Mesodermal cell (in vitro differentiated cells): ENCODE data around the gene MVP.
A peak's percentile ranks its signal among the peaks of the same experiment; 100 is the strongest.

Experiments used
- H3K27ac ChIP-seq: 2 replicates; pipeline ENCODE4 v1.7.0; 2013; ENCODE audit warnings: mild to moderate bottlenecking, low read depth, low read length, moderate library complexity; ENCODE audit not compliant: severe bottlenecking
- H3K36me3 ChIP-seq: 2 replicates; pipeline ENCODE4 v1.7.1; 2013; ENCODE audit warnings: mild to moderate bottlenecking, low read length, moderate library complexity; ENCODE audit not compliant: control insufficient read depth, insufficient read depth
- H3K4me1 ChIP-seq: one replicate; pipeline ENCODE4 v1.7.1; 2013; ENCODE audit warnings: mild to moderate bottlenecking, low read length; ENCODE audit not compliant: insufficient read depth, control insufficient read depth, poor library complexity, severe bottlenecking
- H3K4me3 ChIP-seq: 2 replicates; pipeline ENCODE4 v1.7.0; 2013; ENCODE audit warnings: low read length, control low read depth, mild to moderate bottlenecking; ENCODE audit not compliant: insufficient read depth, poor library complexity, severe bottlenecking; ENCODE audit errors: extremely low read depth
- H3K9me3 ChIP-seq: 2 replicates; pipeline ENCODE4 v1.7.1; 2013; ENCODE audit warnings: mild to moderate bottlenecking, low read length, moderate library complexity; ENCODE audit not compliant: control insufficient read depth
- WGBS, 2 experiments: methylation state at CpG; one replicate each; pipeline ENCODE4 v1.1.5; 2013; ENCODE audit warnings: missing lambda C conversion rate in 2 of 2; ENCODE audit not compliant: insufficient coverage in 2 of 2; 5-methylcytosine and 5-hydroxymethylcytosine counted together

The MVP gene

DNA sequence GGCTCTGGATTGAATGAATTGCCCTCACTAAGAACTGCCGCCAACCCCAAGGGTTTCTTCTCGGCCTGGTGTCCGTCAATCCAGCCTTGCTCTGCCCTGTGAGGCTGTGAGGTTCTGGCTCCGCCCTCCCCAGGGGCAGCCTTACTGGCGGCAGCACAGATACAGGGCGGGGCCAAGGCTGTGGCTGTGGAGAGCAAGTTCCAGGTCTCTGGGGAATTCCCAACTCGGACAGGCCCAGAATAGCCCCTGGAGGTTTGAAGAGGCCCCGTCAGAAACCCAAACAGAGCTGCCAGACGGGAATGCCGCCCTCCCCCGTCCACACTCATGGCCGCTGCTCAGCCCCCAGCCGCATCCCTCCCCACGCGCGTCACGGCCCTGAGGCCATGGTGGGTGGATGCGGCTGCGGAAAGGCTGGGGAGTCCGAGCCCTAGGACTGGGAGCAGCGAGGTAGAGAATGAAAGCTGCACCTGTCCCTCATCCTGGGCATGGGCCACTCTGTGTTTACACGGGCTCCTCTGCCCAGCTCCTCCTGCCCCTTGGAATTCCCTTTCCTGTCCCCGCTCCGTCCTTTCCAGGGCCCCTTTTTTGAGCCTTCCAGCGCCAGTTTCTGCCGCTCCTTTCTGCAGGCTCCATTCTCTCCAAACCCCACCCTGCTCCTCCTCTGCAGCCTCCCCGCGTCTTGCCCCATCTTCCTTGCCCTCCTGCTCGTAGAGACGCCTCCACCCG lies 8.9 kb upstream of the MVP start:
- Histone ChIP-seq H3K36me3 (peaks cover 25% of the 10 kb centered on the region), H3K27ac (peak overlapping the region; percentile 92), H3K9me3 (no peaks in the 10 kb centered on the region), H3K4me1 (peaks cover 45% of the 10 kb centered on the region), H3K4me3 (peak overlapping the region; percentile 57)
- WGBS, 2 experiments = 1 to 2% methylated on average over 21 to 30 of the region's 31 CpGs

- Histone ChIP-seq H3K27ac (peak within 1 kb of the TSS; percentile 92), H3K4me1 (peaks cover 46% of the 10 kb centered on the region), H3K4me3 (peak within 1 kb of the TSS; percentile 57), H3K36me3 (peaks cover 25% of the 10 kb centered on the region), H3K9me3 (no peaks in the 10 kb centered on the region)
- 1 to 2% methylated on average over 44 to 46 of the region's 69 CpGs for whole genome bisulfite sequencing, 2 experiments
Measured at GRCh38 chr16:29811896-29812665, 8.2 kb upstream of the MVP start, which contains the start of gene PRRT2. Gene PRRT2 (plus strand): TSS chr16:29812193. CDS start chr16:29813055, 862 bp downstream.

DNA sequence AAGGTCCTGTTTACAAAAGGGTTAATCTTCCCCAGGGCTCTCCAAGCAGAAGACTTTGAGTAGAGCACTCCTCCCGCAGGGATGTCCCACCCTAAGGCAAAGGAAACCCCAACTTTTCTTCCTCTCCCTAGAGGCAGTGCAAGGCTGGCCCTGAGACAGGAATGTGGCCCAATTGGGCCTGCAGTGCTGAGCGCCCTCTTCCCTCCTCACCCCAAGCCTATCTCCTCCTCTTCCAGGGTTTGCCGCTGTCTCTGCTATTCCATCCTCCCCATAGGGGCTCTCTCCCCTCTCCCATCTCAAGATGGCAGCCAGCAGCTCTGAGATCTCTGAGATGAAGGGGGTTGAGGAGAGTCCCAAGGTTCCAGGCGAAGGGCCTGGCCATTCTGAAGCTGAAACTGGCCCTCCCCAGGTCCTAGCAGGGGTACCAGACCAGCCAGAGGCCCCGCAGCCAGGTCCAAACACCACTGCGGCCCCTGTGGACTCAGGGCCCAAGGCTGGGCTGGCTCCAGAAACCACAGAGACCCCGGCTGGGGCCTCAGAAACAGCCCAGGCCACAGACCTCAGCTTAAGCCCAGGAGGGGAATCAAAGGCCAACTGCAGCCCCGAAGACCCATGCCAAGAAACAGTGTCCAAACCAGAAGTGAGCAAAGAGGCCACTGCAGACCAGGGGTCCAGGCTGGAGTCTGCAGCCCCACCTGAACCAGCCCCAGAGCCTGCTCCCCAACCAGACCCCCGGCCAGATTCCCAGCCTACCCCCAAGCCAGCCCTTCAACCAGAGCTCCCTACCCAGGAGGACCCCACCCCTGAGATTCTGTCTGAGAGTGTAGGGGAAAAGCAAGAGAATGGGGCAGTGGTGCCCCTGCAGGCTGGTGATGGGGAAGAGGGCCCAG lies 7.3 kb upstream of the MVP start:
- Histone ChIP-seq H3K4me3 (peak overlapping the region; percentile 57), H3K4me1 (peaks cover 48% of the 10 kb centered on the region), H3K27ac (peak overlapping the region; percentile 92), H3K9me3 (no peaks in the 10 kb centered on the region), H3K36me3 (peaks cover 26% of the 10 kb centered on the region)
- 62 to 71% methylated on average over 7 of the region's 9 CpGs for WGBS, 2 experiments

DNA sequence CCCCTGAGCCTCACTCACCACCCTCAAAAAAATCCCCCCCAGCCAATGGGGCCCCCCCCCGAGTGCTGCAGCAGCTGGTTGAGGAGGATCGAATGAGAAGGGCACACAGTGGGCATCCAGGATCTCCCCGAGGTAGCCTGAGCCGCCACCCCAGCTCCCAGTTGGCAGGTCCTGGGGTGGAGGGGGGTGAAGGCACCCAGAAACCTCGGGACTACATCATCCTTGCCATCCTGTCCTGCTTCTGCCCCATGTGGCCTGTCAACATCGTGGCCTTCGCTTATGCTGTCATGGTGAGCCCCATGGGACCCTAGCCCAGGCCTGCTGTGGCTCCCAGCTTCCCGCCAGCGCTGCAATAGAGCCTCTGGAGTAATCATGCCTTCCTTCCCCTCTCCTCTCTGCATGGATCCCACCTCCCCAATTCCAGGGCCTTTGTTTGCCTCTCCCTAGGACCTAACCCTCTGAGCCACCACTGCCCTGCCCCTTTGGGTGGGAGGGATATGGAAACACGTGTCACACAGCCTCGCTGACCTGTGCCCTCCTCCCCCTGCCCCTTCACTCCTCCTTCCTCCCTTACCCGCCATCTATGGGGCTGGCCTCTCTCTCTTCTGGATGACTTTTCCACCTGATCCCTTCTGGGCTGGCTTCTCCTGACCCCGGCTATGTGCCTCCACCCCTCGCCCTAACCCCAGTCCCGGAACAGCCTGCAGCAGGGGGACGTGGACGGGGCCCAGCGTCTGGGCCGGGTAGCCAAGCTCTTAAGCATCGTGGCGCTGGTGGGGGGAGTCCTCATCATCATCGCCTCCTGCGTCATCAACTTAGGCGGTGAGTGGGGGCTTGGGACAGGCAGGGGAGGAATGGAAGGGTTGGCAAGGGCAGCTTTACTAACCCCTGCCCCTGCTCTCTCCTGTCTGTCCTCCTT lies 6.4 kb upstream of the MVP start:
- WGBS, 2 experiments = 78% methylated on average over 9 to 13 of the region's 24 CpGs
- Histone ChIP-seq H3K4me3 (peak overlapping the region; percentile 81), H3K9me3 (no peaks in the 10 kb centered on the region), H3K27ac (no peak overlapping the region), H3K4me1 (peaks cover 44% of the 10 kb centered on the region), H3K36me3 (peaks cover 28% of the 10 kb centered on the region)

DNA sequence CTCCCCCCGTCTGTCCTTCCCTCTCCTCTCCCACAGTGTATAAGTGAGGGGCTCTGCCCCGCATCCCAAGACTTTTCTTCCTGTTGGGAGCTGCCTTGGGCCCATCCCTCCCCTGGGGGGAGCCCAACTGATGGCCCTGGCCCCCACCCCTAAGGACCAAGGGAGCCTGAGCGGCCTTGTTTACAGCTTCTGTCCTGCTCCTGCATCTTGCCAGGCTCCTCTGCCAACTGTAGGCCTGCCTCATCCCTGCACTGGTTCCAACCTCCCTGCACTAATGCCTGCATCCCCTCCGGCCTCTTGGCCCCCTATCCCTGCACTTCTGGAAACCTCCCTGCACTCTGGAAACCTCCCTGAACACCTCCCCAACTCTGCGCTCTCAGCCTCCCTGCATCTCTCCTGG lies 5.7 kb upstream of the MVP start:
- 70 to 71% methylated on average over 3 to 4 of the region's 5 CpGs for WGBS, 2 experiments
- H3K27ac ChIP-seq = peak overlapping the region; percentile 75
- H3K9me3 ChIP-seq = no peaks in the 10 kb centered on the region
- peaks cover 37% of the 10 kb centered on the region for H3K4me1 ChIP-seq
- peaks cover 28% of the 10 kb centered on the region for H3K36me3 ChIP-seq
- H3K4me3 ChIP-seq = peak overlapping the region; percentile 81

- Histone ChIP-seq H3K36me3 (peaks cover 27% of the 10 kb centered on the region), H3K27ac (peak overlapping the region; percentile 75), H3K9me3 (no peaks in the 10 kb centered on the region), H3K4me3 (peak overlapping the region; percentile 81), H3K4me1 (peaks cover 31% of the 10 kb centered on the region)
- WGBS, 2 experiments = 11 to 12% methylated on average over 13 to 21 of the region's 39 CpGs
Measured at GRCh38 chr16:29815032-29815721, 5.1 kb upstream of the MVP start.

GRCh38 chr16:29815793-29816693 lies 4.2 kb upstream of the MVP start, which contains the start of gene PAGR1:
Gene PAGR1 (plus strand): TSS chr16:29816152. CDS start chr16:29816526, 374 bp downstream.
- Histone ChIP-seq H3K4me1 (peaks cover 32% of the 10 kb centered on the region), H3K36me3 (peaks cover 25% of the 10 kb centered on the region)
- 0% methylated on average over 54 to 62 of the region's 70 CpGs for WGBS, 2 experiments

GRCh38 chr16:29816694-29817441 lies 3.4 kb upstream of the MVP start:
- 1 to 6% methylated on average over 23 to 24 of the region's 37 CpGs for WGBS, 2 experiments

More at GRCh38 chr16:29815793-29816693, 4.2 kb upstream of the MVP start, which contains the start of gene PAGR1:
- H3K9me3 ChIP-seq = no peaks in the 10 kb centered on the region
- peak within 1 kb of the TSS; percentile 81 for H3K4me3 ChIP-seq
- peak within 1 kb of the TSS; percentile 75 for H3K27ac ChIP-seq

More at GRCh38 chr16:29816694-29817441, 3.4 kb upstream of the MVP start:
- peak overlapping the region; percentile 75 for H3K27ac ChIP-seq
- peaks cover 36% of the 10 kb centered on the region for H3K4me1 ChIP-seq
- H3K4me3 ChIP-seq = peak overlapping the region; percentile 81
- no peaks in the 10 kb centered on the region for H3K9me3 ChIP-seq
- peaks cover 25% of the 10 kb centered on the region for H3K36me3 ChIP-seq
